H1 (cell line): ENCODE measurements around the gene RPUSD4.

Experiments
- NRF1 ChIP-seq: IDR thresholded peaks from 2 replicates; pipeline ENCODE4 v1.6.1; 2011; ENCODE audit warnings: mild to moderate bottlenecking, low read depth, low read length, improper control_type of control experiment
- TBP ChIP-seq: IDR thresholded peaks from 2 replicates; pipeline ENCODE4 v1.6.1; 2011; ENCODE audit warnings: low read depth, low read length, improper control_type of control experiment
- TF ChIP-seq, protein P1 (sequence below), 3 experiments: IDR thresholded peaks; 1 replicate in 2 of 3; 2 replicates in 1 of 3; pipeline versions ENCODE4 v1.5.1 to v1.6.1; 2011; ENCODE audit warnings: low read length in 3 of 3, mild to moderate bottlenecking in 3 of 3, inconsistent platforms in 2 of 3, low read depth in 1 of 3, moderate library complexity in 1 of 3; ENCODE audit not compliant: insufficient read depth in 1 of 3; ENCODE audit errors: control extremely low read depth in 1 of 3
- TF ChIP-seq, protein P2 (sequence below): IDR thresholded peaks from 2 replicates; pipeline ENCODE4 v1.6.1; 2011; ENCODE audit warnings: low read depth, mild to moderate bottlenecking, low read length; ENCODE audit not compliant: insufficient read depth
- TF ChIP-seq, protein P3 (sequence below): IDR thresholded peaks from 2 replicates; pipeline ENCODE4 v1.6.1; 2011; ENCODE audit warnings: low read length, improper control_type of control experiment

DNA sequence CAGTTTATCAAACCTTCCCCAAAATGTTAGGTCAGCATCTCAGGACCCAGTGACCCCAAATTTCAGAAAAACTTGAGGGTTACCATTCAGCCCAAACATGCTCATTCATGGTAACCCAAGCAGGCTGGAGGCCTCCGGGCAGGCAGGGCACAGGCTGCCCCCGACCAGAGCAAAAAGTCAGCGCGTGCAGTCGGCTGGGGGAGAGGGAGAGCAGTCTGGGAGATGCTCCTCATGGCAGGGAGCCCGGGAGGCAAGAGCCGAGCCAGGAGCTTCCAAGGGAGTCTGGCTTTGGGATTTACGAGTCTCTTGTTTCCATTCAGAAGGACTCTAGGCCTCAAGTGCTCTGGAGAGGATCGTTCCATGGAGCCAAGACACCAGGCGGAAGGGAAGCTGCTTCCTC, 45.7 kb downstream of the RPUSD4 start:
- TF ChIP-seq NRF1: no peak
- TF ChIP-seq TBP: no peak
- TF ChIP-seq, protein P1, sequence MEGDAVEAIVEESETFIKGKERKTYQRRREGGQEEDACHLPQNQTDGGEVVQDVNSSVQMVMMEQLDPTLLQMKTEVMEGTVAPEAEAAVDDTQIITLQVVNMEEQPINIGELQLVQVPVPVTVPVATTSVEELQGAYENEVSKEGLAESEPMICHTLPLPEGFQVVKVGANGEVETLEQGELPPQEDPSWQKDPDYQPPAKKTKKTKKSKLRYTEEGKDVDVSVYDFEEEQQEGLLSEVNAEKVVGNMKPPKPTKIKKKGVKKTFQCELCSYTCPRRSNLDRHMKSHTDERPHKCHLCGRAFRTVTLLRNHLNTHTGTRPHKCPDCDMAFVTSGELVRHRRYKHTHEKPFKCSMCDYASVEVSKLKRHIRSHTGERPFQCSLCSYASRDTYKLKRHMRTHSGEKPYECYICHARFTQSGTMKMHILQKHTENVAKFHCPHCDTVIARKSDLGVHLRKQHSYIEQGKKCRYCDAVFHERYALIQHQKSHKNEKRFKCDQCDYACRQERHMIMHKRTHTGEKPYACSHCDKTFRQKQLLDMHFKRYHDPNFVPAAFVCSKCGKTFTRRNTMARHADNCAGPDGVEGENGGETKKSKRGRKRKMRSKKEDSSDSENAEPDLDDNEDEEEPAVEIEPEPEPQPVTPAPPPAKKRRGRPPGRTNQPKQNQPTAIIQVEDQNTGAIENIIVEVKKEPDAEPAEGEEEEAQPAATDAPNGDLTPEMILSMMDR (IDR thresholded peaks at IDR 0.05; ENCODE audit: control extremely low read depth in 1 of 3, insufficient read depth in 1 of 3, low read depth in 1 of 3, low read length in 3 of 3): no peak
- TF ChIP-seq, protein P2, sequence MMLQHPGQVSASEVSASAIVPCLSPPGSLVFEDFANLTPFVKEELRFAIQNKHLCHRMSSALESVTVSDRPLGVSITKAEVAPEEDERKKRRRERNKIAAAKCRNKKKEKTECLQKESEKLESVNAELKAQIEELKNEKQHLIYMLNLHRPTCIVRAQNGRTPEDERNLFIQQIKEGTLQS: no peak
- TF ChIP-seq, protein P3, sequence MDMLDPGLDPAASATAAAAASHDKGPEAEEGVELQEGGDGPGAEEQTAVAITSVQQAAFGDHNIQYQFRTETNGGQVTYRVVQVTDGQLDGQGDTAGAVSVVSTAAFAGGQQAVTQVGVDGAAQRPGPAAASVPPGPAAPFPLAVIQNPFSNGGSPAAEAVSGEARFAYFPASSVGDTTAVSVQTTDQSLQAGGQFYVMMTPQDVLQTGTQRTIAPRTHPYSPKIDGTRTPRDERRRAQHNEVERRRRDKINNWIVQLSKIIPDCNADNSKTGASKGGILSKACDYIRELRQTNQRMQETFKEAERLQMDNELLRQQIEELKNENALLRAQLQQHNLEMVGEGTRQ: no peak
